HG02610 (cell line): ENCODE results near the gene DESI1.
"Not testable (repeated sequence)": the region's sequence is repeated elsewhere in the genome, so short reads cannot be mapped to it uniquely, and the experiment has no call there.

Source experiments
- ATAC-seq: cut with Tn5 transposase; IDR thresholded peaks from one replicate; pipeline ENCODE4 v1.9.1; 2021; ENCODE audit warnings: mild to moderate bottlenecking, moderate library complexity; ENCODE audit not compliant: unreplicated experiment

DESI1 gene

DNA sequence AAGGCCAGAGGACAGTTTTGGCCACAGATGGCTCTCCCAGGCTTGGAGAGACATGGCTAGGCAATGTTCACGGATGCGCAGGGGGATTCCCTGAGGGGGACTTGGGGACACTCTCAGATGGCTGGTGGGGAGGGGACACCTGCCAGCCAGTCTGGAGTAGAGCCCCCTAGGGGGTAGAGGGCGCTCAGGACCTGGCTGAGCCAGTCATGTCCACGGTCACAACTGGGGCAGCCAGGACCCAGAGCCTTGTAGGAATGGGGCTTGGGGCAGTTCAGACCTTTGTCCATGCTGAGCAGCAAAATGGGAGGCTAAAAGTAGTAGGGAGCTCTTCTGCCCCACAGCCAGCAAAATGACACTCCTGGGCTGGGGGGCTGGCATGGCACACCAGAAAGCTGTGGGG, 58.4 kb downstream of the DESI1 start:
- no peak for ATAC-seq

DNA sequence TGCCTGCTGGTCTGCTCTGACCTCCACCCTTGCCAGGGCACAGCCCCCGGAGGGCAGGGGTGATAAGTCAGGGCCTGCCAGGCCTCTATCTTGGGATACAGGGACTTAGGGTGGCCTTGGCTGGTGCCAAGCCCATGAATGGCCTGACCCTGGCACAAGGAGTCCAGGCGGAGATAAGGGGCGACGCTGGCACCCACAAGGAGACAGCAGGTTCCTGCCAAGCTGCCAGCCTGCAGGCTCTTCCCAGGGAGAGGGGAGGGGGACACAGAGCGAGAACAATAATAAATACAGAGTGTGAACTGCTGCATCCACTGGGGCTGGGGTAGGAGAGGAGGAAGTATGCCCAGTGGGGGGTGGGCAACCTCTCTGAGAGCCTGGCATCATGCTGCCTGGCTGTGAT, 59.1 kb downstream of the DESI1 start:
- ATAC-seq: no peak

DNA sequence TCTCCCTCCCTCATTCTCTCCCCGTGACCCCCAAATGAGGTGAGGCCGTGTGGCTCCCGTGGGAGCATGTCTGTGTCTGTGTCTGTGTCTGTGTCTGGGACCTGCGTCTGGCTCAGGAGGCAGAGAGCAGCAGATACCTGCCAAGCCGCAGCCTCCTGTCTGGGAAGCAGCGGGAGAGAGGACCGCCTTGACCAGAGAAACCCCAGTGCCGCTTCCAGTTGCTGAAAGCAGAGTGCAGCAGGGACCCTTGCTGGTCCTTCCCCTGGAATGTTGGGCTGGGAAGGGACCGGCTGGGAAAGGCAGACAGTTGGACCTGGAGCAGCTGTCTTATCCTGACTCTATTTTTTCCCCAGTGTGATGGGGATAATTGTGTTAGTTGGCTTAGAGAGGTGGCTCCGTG, 59.5 kb downstream of the DESI1 start:
- ATAC-seq: no peak

DNA sequence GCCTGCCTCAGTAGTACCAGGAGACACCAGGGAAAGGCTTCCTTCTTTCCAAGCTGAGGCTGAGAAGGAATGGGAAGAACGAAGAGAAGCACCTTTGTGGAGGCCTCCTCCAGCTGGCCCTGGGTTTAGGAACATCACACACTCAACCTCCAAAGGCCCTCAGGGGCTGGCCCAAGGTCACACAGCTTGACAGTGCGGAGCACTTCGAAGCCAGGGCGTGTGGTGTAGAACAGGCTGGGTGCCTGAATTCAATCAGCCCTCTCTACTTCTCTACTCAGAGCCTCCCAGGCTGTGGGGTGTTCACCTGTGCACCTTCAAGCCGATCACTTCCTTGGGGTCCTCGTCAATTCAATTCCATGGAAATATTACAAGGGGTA, 60.8 kb downstream of the DESI1 start:
- ATAC-seq: no peak

DNA sequence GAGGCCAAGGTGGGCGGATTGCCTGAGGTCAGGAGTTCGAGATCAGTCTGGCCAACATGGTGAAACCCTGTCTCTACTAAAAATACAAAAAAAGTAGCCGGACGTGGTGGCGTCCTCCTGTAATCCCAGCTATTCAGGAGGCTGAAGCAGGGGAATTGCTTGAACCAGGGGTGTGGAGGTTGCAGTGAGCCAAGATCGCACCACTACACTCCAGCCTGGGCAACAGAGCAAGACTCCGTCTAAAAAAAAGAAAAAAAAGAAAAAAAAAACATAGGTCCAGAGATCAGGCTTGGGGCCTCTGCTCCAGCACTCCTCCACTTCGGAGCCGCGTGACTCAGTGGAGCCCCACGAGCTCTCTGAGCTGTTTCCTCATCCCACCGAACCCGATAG, 62.6 kb downstream of the DESI1 start:
- ATAC-seq: not testable (repeated sequence)

DNA sequence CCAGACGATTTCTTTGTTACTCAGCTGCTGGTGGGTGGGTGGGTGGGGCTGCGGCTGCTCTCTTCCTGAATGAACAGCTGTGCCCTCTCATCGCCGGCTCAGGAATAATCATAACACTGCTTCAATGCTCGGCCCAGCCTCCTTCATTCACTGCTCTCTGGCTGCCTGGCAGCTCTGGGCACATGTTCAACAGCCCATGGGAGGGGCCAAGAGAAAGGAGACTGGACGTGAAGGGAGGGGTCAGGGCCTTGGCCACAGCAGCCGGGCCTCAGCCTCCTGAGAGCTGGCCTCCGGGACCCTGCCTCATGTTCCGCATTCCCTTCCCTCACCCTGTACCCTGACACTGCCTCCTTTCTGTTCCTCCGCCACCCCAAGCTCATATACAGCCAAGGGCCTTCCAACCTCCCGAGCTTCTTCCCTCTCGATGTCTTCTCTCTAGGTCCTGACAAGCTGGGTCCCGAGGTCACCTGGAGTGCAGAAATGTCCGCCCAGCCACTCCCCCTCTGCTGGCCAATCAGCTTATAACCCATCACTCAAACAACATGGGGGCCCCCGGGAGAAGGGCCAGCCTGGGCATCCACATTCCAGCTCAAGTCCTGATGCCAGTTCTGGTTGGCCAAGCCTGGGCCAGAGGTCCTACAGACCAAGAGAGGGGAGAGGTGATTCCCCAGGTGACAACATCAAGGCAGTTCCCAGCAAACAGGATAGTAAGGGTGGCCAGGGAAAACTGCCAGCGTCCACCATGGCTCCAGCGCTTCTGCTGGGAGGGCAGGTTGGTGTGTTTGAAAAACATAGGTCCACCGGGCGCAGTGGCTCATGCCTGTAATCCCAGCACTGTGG, 63.2 kb downstream of the DESI1 start:
- ATAC-seq: no peak

DNA sequence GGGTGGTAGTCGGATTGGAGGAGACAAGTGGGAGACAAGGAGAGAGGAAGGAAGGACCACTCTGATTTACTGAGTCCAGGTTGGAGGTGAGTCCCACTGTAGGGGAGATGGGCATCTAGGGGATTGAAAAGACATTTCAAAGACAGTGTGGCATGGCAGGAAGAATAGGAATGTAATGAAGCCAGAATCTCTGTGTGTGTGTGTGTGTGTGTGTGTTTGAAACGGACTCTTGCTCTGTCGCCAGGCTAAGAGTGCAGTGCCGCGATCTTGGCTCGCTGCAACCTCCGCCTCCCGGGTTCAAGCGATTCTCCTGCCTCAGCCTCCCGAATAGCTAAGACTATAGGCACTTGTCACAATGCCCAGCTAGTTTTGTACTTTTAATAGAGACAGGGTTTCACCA, 64.3 kb downstream of the DESI1 start:
- no peak for ATAC-seq

DNA sequence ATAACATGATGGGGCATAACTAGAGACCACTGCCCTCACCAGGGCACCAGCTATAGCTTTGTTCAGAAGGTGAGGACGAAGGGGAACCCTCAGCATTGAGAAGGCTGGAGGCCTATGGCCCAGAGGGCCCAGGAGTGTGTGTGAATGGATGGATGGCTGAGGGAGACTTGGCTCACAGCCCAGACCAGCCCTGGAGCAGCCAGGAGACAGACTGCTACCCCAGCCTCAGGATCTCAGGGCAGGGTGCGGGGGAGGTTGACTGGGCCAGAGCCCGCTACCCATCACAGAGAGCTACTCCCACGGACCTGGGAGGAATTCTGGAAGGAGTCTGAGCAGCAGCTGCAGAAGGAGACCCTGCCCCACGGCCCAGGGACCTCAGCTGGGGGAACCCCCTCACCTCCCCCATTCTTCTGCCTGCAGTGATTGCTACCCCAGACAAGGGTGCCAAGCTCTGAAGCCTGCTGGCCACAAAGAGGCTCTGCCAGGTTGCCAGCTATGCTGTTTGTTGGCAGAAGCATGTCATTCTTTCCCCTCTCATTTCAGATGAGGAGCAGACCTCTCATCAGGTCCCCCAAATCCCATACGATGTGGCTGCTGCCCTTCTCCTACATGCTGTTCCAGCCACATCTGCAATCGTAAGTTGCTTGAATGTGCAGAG, 65.4 kb downstream of the DESI1 start:
- no peak for ATAC-seq

DNA sequence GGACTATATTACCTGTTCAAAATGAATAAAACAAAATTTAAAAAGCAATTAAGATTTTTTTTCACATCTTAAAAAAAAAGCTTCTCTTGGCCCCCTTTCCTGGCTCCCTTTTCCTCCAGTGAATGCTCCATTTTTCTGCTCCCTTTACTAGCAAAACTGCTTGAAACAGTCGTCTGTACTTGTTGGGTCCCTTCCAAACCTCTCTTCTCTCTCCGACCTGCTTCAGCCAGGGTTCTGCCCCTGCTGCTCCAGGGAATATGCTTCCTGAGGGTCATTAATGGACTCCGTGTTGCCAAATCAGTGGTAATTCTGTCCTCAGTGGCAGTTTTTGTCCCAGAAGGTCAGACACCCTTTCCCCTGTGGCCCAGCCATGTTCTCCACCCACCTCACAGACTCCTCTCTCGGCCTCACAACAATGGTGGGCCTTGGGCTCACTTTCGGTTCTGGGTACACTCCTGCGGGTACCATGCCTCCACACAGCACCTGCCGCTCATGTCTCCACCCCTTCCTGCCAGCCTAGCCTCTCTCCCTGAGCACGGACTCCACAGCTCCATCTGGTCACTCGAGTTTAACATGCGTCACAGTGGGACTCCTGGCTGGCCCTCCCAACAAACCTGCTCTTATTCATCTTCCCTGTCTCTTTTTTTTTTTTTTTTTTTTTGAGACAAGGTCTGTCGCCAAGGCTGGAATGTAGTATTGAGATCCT, 68.8 kb downstream of the DESI1 start:
- ATAC-seq: no peak

DNA sequence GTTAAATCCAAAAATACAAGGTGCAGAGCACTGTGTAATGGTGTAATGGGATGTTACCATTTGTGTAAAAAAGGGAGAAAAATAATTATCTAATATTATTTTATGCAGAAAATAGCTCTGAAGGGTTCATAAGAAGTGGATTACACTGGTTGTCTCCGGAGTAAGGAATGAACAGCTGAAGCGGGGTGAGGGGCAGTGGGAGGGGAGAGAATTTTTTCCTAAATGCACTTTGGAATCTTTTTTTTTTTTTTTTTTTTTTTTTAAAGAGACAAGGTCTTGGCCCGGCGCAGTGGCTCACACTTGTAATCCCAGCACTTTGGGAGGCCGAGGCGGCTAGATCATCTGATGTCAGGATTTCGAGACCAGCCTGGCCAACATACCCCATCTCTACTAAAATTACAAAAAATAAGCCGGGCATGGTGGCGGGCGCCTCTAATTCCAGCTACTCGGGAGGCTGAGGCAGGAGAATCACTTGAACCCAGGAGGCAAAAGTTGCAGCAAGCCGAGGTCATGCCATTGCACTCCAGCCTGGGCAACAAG, 69.8 kb downstream of the DESI1 start:
- ATAC-seq: no peak

DNA sequence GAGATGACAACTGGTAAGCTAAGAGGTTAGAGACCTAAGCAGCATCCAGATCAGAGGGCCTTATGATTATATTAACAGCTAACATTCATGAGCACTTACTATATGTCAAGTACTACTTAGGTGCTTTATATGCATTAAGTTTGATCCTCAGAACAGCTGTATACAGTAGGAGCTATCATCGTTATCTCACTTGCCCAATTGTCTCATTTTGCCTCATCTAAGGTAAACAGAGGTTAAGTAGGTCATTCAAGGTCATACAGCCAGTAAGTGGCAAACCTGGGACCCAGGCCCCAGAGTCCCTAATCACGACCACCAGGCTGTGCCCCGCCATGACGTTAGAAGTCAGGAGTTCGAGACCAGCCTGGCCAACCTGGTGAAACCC, 72.0 kb downstream of the DESI1 start:
- no peak for ATAC-seq
